GM12891 (cell line): ENCODE data around the gene IER5.

Experiments
- POLR2A ChIP-seq: IDR thresholded peaks from 2 replicates; pipeline ENCODE4 v1.6.1; 2011; ENCODE audit warnings: low read depth, low read length, control low read depth
- POLR2AphosphoS5 ChIP-seq: IDR thresholded peaks from 2 replicates; pipeline ENCODE4 v1.6.1; 2011; ENCODE audit warnings: low read depth, low read length, control low read depth
- SPI1 ChIP-seq: IDR thresholded peaks from 2 replicates; pipeline ENCODE4 v1.6.1; 2011; ENCODE audit warnings: low read depth, low read length, control low read depth

DNA sequence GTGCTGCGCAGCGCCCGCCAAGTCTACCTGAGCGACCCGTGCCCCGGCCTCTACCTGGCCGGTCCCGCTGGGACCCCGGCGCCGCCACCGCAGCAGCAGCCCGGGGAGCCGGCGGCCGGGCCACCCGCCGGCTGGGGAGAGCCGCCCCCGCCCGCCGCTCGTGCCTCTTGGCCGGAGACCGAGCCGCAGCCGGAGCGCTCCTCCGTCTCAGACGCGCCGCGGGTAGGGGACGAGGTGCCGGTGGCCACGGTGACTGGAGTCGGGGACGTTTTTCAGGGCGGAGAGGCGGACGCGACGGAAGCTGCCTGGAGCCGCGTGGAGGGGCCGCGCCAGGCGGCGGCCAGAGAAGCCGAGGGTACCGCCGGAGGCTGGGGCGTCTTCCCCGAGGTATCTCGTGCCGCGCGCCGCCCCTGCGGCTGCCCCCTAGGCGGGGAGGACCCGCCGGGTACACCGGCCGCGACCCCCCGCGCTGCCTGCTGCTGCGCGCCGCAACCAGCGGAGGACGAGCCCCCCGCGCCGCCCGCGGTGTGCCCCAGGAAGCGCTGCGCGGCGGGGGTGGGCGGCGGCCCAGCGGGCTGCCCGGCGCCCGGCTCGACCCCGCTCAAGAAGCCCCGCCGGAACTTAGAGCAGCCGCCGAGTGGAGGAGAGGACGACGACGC is 646 bp downstream of the IER5 start:
- TF ChIP-seq POLR2AphosphoS5 (no peak), POLR2A (no peak), SPI1 (no peak)
